NCI-H774 (cell line): ENCODE results near the gene SLC25A42.
A peak's percentile ranks its signal among the peaks of the same experiment; 100 is the strongest.
"Not testable (repeated sequence)": the region's sequence is repeated elsewhere in the genome, so short reads cannot be mapped to it uniquely, and the experiment has no call there.

Experiments
- DNase-seq: peaks from one replicate; lab custom pipeline; 2025; lab: John Stamatoyannopoulos, UW

Gene SLC25A42

DNA sequence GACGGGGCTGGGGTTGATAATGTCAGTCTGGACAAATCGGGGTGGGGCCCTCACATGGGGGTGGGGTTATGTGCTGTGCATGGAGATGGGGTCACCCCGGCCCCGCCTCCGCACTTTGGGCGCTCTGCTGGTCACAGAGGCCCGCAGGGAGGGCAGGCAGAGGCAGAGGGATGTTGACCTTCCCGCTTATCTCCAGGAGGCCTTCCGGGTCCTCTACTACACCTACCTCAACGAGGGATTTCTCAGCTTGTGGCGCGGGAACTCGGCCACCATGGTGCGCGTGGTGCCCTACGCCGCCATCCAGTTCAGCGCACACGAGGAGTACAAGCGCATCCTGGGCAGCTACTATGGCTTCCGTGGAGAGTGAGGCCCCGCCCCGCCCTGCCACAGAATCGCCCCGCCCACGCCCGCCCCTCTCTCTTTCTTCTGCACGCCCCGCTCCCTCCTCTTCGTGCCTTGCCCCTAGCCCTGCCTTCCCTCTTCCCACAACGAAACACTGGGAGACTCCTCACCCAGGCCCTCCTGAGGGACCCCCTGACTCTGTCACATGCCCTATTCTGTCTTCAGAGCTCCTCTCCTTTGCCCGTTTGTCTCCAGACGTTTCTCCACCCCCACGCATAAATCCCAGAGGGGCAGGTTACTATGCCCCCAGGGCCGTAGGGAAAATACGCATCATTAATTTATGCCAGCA, 41.7 kb downstream of the SLC25A42 start:
- peak; percentile 57 for DNase-seq

GRCh38 chr19:19106056-19106551, 42.3 kb downstream of the SLC25A42 start:
- no peak for DNase-seq

DNA sequence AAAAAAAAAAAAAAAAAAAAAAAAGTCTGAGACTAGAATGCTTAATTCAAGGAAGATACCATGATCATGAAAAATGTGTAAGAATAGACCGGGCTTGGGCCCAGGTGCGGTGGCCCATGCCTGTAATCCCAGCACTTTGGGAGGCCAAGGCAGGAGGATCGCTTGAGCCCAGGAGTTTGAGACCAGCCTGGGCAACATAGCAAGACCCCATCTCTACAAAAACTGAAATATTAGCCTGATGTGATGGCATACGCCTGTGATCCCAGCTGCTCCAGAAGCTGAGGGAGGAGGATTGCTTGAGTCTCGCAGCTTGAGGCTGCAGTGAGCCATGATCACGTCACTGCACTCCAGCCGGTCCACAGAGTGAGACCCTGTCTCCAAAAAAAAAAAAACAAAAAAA, 43.1 kb downstream of the SLC25A42 start:
- not testable (repeated sequence) for DNase-seq

DNA sequence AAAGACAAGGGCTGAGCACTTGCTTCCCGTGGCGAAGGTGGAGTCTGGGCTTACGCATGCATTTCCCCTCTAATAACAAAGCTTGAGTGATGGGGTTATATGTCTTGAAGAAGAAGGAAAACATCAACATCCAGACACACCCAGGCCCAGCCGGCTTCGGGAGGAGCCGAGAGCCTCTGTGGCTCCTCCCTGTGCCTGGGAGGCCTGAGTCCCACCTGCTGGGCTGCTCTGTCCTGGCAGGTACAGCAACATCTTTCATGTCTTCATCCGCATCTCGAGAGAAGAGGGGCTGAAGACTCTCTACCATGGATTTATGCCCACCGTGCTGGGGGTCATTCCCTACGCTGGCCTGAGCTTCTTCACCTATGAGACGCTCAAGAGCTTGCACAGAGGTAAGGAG, 43.9 kb downstream of the SLC25A42 start:
- no peak for DNase-seq

DNA sequence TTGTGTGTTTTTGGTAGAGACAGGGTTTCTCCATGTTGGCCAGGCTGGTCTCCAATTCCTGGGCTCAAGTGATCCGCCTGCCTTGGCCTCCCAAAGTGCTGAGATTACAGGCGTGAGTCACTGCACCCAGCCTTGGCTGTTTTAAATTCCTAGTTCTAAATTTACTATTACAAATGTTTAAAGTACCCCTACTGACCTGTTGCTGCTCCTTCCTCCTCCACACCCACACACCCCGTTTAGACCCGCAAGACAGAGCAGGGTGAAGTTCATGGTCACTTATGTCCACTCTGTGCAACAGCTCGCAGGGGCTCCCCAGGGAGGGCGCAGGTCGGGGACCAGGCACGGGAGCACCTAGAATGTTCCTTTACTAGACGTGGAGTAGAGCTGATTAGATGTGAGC, 45.8 kb downstream of the SLC25A42 start:
- DNase-seq = no peak

- DNase-seq = no peak
Observed at GRCh38 chr19:19110410-19111135, 46.8 kb downstream of the SLC25A42 start.

GRCh38 chr19:19111136-19111835, 47.5 kb downstream of the SLC25A42 start:
- no peak for DNase-seq

DNA sequence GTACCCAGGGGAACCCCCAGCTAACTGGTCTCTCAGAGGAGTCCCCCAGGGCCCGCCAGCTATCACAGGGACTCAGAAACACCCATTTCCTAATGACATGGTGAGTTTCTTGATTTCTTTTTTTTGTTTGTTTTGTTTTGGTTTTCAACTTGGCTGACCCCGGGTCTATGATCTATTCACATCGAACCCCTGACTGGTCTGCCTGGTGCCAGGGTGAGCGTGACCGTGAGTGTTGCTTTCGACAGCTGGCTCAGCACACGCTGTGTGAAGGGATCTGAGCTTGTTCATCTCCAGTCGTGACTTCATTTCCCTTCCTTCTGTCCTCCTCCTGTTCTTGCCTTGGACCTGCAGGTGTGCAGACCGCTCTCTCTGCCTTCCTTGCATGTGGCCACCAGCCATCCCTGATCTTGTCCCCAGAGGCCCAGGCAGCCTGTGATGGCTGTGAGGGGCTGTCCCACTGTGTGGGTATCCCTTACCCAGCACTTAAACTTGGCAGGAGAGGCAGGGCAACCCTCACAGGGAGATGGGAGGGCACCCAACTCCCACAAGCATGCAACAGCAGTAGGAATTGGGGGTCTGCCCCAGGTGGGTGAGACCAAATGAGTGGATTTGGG, 48.3 kb downstream of the SLC25A42 start:
- no peak for DNase-seq

DNA sequence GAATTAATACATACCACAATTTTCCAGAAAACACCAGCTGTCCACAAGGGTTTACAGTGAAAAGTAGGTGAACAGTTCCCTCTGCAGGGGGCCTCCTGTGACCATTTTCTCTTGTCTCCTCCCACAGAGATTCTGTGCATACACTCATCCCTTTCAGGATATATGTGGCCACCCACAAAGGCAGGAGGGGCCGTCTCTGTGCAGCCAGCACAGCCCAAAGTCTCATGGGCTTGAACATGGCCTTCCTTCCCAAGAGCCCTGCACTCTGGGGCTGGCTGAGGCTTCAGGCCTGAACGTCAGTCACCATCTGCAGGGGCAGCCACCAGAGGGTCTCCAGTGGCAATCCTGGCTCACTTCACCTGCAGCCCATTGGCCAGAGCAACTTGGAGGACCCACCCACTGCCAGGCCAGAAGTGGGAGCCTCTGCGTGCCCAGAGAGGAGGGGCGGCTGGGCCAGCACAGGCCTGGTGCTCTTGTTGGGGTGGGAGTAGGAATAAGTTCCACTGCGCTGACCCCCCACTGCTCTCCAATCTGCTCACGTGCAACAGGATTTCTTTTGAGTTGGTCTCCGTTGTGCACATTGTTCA, 49.3 kb downstream of the SLC25A42 start:
- DNase-seq = no peak

DNA sequence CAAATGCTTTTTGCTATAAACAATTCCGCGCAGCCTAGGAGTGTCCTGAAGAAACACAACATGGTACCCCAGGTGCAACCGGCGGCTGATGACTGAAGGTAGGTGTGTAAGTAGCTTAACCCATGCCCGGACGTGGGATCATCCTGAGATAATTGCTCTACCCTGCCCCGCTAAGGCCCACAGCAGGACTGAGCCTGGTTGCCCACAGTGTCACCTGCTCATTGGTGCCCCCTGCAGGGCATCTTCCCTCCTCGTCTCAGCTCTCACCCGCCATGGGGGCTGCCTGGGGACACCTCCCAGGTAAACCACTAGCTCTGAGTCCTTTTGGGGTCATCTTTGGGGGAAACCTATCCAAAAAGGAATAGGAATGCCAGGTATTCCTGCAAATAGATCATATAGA, 52.2 kb downstream of the SLC25A42 start:
- DNase-seq = no peak

GRCh38 chr19:19119325-19120237, 55.8 kb downstream of the SLC25A42 start:
- no peak for DNase-seq

DNA sequence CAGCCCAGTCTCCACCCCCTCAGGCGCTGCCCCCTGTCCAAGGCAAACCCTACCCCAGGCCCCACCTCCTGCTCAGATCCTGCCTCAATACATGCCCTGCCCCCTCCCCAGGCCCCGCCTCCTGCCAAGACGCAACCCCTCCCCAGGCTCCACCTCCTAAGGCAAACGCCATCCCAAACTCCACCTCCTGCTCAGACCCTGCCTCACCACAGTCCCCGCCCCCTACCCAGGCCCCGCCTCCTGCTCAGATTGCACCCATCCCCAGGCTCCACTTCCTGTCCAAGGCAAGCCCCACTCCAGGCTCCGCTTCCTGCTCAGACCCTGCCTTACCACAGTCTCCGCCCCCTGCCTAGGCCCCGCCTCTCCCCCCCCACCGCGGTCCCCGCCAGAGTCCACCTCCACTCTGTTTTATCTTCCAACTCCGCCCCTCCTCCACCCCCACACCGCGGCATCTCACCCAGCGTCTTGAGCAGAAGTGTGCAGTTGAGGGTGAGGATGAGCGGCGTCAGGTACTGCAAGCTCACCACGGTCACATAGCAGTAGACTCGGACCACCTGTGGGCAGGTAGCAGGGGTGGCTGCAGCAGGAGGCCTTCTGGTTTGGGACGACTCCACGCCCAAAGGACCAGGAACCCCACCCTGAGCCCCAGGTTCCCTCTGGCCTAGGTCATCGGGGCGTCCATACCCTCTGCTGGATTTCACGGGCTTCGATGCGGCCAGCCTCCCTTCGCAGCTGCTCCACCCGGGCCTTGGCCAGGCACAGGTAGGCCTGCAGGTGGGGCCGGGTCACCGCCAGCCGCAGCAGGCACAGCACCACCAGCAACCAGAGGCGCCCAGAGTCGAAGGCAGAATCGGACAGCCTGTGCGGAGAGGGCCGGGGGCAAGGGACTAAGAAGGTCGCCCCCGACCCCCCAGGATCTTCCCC, 56.8 kb downstream of the SLC25A42 start:
- DNase-seq = no peak

DNA sequence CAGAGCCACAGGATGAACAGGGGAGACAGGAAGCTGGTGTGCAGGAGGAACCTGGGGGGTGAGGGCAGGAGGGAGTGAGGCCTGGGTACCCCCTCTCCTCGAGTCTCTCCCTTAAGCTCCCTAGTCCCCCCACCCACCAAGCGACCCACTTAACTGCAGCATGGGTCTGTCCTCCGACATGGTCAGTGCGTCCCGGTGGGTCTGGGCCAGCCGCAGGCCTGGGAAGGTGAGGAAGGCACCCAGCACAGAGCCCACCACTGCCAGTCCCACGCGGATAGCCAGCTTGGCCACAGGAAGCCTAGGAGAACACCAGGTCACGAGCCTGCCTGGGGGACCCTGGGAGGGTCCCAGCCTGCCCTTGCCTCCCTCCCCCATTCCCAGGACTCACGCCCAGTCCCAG, 57.6 kb downstream of the SLC25A42 start:
- DNase-seq = no peak

GRCh38 chr19:19122902-19123301, 59.1 kb downstream of the SLC25A42 start:
- no peak for DNase-seq

- DNase-seq = no peak
Observed at GRCh38 chr19:19123386-19123785, 59.6 kb downstream of the SLC25A42 start.

DNA sequence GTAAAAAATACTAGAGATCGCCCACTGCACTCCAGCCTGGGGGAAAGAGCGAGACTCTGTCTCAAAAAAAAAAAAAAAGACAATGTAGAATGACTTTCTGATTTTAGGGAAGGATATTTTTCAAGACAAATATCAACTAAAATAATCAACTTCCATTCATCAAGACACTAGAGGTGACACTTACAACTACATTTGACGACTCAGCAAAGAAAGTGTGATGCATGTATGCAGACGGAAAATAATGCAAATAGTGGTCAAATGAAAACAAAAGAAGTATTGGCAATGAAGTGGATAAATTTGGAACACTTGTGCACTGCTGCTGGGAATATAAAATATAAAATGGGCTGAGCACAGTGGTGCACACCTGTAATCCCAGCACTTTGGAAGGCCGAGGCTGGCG, 62.3 kb downstream of the SLC25A42 start:
- no peak for DNase-seq

- no peak for DNase-seq
Observed at GRCh38 chr19:19131989-19132388, 68.2 kb downstream of the SLC25A42 start.

DNA sequence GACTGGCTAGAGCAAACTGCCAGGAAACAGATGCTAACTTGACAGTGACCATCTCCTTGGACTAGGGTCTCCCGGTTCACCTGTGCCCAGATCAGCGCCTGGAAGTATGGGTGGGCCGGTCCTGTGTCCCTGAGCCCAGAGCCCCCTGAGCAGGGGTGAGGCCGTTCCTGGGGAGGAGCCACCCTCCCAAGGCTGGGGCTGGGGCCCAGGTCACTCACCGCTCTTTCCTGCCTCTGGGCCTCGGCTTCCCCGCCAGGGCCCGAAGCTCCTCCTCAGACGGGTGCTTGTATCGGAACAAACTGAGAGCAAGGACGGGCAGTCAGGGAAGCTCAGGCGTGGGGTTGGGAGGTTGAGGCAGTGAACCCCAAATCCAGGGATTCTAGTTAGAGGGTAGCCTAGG, 69.1 kb downstream of the SLC25A42 start:
- no peak for DNase-seq

DNA sequence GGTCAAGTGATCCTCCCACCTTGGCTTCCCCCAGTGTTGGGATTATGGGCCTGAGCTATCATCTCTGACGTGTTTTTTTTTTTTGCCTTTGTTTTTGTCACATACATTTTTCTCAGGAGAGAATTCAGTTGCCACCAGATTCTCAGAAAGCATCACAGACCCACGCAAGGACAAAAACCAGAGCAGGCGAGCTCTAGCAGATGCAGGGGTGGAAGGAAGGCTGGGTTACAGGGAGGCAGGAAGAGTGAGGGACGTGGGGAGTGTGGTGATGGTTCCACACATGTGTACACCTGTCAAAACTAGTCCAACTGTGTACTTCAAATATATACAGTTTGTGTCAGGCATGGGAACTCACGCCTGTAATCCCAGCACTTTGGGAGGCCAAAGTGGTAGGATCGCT, 70.2 kb downstream of the SLC25A42 start:
- no peak for DNase-seq

GRCh38 chr19:19134687-19135158, 70.9 kb downstream of the SLC25A42 start:
- DNase-seq = peak; percentile 77
